HG03558 (cell line): ENCODE data around the gene HLA-C.
"Not testable (repeated sequence)": the region's sequence is repeated elsewhere in the genome, so short reads cannot be mapped to it uniquely, and the experiment has no call there.

Experiments used
- ATAC-seq: cut with Tn5 transposase; IDR thresholded peaks from one replicate; pipeline ENCODE4 v1.9.1; 2021; ENCODE audit warnings: moderate number of reproducible peaks; ENCODE audit not compliant: unreplicated experiment; ENCODE audit errors: extremely low read depth

HLA-C gene

GRCh38 chr6:31272436-31272835 lies 544 bp upstream of the HLA-C start:
- ATAC-seq, result no peak

- no peak for ATAC-seq
Observed at GRCh38 chr6:31270788-31271640, 878 bp downstream of the HLA-C start.

- no peak for ATAC-seq
Observed at GRCh38 chr6:31268836-31269235, 3.1 kb downstream of the HLA-C start.

- ATAC-seq, result no peak
Observed at GRCh38 chr6:31268369-31268765, 3.5 kb downstream of the HLA-C start.

DNA sequence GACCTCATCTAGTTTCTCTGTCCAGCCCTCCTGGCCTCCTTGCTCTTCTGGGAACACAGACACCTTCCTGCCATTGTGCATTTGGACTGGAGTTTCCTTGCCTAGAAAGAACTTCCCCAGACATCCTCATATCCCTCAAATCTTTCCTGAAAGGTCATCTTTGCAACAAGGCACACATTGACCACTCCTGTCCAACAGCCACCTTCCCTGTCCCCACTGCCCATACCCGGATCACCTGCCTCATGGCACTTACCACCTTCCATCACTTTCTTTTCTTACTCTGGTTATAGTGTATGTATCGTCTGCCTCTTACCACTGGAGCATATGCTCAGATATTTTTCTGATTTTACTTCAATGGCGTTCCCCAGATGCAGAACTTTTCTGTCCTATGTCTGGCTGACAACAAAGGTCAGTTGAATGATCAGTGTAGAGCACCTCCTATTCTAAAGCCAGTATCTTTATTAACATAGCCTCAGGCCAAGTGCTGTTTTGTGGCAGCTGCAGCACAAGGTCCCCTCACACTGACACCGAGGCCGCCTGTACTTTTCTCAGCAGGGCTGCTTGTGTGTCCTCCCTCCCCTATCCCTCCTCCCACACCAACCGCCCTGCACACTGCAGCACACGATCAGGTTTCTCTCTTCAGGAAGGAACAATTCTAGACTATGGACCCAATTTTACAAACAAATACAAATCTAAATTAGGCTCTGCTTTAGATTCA lies 4.1 kb downstream of the HLA-C start:
- no peak for ATAC-seq

DNA sequence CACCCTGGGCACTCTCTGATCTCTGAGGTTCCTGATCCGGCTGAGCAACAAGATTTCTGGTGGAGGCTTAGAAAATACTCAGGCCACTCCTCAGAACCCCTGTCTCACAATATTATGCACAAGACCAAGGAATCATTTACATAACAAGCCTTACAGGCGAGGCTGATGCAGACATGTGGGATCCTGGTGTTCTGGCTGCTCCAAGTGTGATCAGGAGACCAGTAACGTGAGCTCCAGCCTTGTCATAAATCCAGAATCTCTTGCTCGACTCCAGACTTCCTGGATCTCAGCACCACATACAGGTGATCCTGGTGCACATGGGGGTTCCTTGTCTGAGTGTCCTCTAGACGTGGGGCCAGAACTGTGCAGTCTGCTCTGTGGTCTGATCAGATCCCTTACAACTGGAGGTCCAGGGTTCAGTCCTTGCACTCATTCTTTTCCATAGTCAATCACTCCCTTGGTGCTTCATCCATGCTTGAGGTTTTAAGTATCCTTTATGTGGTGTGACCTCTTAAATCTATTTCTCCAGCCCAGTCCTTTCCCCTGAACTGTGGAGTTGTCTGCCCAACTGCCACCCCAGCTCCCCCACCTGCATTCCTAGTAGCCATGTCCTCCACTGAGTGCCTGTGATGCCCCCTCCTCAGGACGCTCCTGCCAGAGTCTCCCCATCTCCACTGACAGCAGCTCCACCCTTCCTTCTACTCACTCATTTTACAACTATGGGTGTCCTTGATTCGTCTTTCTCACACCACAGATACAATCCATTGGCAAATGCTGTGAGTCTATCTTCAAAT lies 5.1 kb downstream of the HLA-C start:
- no peak for ATAC-seq

DNA sequence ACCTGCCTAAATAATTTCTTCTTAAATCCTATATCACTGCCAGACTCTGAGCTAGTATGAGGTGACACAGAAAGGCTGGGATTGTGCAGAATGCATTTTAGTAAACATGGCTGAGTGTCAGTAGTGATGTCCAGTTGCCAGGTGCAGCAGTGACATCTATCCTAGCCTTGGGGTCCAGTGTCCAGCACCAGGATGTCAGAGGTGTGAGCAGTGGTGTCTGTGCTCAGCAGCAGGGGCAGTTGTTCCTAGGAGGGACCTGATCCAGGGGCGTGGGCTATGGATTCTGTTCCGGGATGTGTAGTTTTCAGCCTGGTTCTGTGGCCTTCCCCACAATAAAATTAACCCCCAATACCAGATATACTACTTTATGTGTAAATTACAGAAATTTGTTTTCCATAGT lies 6.0 kb downstream of the HLA-C start:
- no peak for ATAC-seq

DNA sequence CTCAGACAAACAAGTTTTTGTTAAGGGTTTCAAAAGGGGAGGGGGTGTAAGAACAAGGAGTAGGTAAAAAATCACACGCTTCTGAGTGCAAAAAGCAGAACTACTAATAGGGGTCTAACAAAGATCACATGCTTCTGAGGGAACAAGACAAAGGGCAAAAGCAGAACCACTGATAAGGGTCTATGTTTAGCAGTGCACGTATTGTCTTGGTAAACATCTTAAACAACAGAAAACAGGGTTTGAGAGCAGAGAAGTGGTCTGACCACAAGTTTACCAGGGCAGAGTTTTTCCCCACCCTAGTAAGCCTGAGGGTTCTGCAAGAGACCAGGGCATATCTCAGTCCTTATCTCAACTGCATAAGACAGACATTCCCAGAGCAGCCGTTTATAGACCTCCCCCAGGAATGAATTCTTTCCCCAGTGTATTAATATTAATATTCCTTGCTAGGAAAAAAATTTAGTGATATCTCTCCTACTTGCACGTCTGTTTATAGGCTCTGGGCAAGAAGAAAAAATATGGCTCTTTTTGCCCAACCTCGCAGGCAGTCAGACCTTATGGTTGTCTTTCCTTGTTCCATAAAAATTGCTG lies 8.5 kb downstream of the HLA-C start:
- ATAC-seq, result not testable (repeated sequence)

- not testable (repeated sequence) for ATAC-seq
Observed at GRCh38 chr6:31259995-31260394, 11.9 kb downstream of the HLA-C start.

GRCh38 chr6:31252625-31253024 lies 19.3 kb downstream of the HLA-C start:
- no peak for ATAC-seq

DNA sequence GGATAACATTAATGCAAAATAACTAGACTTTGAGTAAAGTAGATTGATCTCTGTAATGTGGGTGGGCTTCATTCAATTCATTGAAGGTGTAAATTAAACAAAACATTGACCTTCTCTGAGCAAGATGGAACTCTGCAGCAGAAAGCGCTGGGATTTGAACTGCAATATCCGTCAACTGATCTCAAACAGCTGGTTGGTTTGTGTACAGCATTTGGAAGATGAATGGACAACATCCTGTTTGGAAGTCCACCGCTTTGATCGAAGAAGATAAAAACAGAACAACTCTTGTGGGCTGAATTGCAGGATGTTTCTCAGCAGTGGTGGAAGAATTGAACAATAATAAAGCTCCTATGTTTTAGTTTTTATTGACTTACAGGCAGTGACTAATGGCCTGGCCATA lies 20.6 kb downstream of the HLA-C start:
- no peak for ATAC-seq

DNA sequence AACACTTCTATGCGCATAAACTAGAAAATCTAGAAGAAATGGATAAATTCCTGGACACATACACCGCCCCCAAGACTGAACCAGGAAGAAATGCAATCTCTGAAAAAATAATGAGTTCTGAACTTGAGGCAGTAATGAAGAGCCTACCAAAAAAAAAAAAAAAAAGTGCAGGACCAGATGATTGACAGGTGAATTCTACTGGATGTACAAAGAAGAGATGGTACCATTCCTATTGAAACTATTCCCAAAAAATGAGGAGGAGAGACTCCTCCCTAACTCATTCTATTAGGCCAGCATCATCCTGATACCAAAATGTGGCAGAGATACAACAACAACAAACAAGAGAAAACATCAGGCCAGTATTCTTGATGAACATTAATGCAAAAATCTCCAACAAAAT lies 22.7 kb downstream of the HLA-C start:
- ATAC-seq, result no peak

DNA sequence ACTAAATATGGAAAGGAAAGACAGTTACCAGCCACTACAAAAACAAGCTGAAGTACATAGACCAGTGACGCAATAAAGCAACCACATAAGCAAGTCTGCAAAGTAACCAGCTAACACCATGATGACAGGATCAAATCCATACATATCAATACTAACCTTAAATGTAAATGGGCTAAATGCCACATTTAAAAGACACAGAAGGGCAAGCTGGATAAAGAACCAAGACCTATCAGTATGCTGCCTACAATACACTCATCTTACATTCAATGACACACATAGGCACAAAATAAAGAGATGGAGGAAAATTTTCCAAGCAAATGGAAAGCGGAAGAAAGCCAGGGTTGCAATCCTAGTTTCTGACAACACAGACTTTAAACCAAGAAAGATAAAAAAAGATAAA lies 24.1 kb downstream of the HLA-C start:
- ATAC-seq, result no peak

DNA sequence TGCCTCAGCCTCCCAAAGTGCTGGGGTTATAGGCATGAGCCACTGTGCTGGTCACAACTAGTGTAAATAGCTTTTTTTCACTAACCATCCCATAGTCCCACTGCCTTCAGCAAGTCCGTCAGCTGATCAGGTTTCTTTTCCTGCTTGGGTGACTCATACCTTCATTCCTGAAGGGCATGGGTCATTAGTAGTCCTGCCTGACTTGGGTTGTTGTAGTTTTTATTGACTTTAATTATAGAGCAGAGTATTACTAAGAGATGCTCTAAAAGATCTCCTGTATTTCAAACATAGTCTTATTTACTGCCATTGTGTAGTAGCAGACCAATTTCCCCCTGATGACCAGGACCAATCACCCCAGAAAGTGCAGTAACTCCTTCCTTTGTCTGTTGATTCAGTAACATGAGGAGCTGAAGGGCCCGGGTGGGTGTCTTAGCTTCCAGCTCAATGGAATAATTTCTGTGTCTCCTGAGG lies 25.8 kb downstream of the HLA-C start:
- ATAC-seq, result no peak

DNA sequence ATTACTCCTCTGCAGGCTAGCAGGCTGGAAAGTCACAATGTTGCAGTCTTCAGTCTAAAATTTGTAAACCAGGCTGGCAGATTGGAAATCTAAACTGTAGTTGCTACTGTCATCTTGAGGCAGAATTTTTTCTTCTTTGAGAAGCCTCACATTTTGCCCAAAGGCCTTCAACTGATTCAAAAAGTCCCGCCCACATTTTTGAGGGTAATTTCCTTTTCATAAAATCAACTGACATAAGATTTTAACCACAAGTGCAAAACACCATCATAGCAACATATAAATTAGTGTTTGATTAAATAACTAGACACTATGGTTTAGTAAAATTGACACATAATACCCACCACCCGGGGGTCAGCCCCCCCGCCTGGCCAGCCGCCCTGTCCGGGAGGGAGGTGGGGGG lies 28.4 kb downstream of the HLA-C start:
- no peak for ATAC-seq

- no peak for ATAC-seq
Observed at GRCh38 chr6:31239854-31240253, 32.0 kb downstream of the HLA-C start.

DNA sequence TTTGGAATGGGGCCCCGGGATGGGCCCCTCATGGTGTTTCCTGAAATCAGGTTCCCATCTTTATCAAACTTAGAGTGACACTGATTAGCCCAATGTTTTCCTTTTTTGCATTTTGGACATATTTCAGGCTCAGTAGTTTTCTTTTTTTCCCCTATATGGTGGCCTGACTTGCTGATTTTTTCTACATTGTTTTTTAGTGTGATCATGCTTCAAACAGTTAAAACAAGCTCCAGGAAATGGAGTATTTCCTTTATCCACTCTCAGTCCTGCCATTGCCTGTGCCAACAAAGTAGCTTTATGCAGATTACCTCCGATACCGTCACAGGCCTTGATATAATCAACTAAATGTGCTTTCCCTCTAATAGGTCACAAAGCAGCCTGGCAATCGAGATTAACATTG lies 37.8 kb downstream of the HLA-C start:
- ATAC-seq, result not testable (repeated sequence)

DNA sequence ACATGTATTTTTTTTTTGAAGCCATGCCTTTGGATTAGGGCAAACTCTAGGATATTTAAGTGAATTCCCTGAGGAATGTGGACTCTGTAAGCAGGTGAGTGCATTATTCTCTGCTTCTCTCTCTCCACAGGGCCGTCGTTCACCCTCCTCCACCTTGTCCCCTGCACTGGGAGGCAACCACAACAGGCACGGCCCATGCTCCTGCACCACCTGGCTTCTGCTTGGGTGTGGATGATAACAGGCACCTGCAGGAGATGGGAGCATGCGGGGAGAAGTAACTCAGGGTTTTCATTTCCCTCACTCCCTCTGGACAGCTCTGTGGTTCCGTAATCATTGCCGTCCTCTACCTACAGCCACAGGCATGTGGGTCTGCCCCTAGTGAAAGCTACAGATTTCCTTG lies 43.4 kb downstream of the HLA-C start:
- ATAC-seq, result no peak

DNA sequence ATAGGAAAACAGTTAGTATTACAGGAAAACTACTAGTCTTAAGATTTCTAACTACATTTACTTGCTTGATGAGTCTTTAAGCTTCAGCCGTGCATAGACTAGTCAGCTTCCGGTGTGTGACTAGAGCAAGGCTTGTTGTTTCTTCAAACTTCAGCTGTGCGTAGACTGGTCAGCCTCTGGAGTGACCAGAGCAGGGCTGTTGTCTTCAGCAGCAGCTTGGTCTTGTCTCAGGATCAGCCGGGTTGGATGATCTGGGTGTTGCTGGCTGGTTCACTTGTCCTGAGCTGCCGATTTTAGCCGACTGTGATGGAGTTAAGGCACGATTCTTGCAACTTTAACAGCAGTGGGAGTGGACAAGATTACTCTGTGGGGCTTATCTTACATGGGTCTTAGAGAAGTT lies 44.7 kb downstream of the HLA-C start:
- no peak for ATAC-seq

DNA sequence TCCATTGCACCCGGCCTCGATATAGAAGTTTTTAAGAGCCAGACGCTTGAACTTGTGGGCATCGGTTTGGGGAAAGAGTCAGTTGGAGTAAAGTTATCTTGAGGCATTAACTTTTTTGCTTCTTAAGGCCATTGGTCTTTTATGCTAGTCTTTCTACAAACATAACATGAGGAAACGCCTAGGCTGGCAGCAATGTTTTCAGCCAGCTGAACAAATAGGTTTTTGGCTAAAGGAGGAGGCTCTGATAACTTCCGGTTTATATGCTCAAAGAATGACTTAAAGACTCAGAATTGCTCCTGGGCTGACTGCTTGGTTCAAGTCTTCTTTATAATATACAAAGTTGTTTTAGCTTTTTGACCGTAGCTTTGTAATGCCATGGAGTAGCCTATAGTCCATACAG lies 46.2 kb downstream of the HLA-C start:
- ATAC-seq, result no peak
